WERI-Rb-1 (cell line): Measurements from ENCODE around the gene SRGAP3.

ENCODE experiments used
- DNase-seq: peaks from one replicate; pipeline ENCODE4 v3.0.0-alpha.2; 2020
- H3K27ac ChIP-seq: fragments of 250-450 bp; sonication (Bioruptor Pico); 2 replicates; pipeline ENCODE4 v1.5.1; 2020; ENCODE audit warnings: mild to moderate bottlenecking, moderate library complexity
- H3K27me3 ChIP-seq: fragments of 250-450 bp; sonication (Bioruptor Pico); 2 replicates; pipeline ENCODE4 v1.5.1; 2021; ENCODE audit warnings: mild to moderate bottlenecking, low read depth, moderate library complexity; ENCODE audit not compliant: insufficient read depth, severe bottlenecking
- H3K36me3 ChIP-seq: fragments of 250-450 bp; sonication (Bioruptor Pico); 2 replicates; pipeline ENCODE4 v1.5.1; 2020; ENCODE audit warnings: mild to moderate bottlenecking, moderate library complexity
- H3K4me3 ChIP-seq: 2 replicates; pipeline ENCODE4 v1.5.1; 2011; ENCODE audit warnings: low read depth, mild to moderate bottlenecking, control low read depth, low read length
- H3K9me3 ChIP-seq: fragments of 250-450 bp; sonication (Bioruptor Pico); 2 replicates; pipeline ENCODE4 v1.5.1; 2021; ENCODE audit warnings: mild to moderate bottlenecking, moderate library complexity; ENCODE audit not compliant: severe bottlenecking
- TF ChIP-seq, protein P1 (sequence below): IDR thresholded peaks from 2 replicates; pipeline ENCODE4 v1.5.1; 2011; ENCODE audit warnings: low read depth, mild to moderate bottlenecking, control low read depth, inconsistent platforms, low read length

SRGAP3 gene

DNA sequence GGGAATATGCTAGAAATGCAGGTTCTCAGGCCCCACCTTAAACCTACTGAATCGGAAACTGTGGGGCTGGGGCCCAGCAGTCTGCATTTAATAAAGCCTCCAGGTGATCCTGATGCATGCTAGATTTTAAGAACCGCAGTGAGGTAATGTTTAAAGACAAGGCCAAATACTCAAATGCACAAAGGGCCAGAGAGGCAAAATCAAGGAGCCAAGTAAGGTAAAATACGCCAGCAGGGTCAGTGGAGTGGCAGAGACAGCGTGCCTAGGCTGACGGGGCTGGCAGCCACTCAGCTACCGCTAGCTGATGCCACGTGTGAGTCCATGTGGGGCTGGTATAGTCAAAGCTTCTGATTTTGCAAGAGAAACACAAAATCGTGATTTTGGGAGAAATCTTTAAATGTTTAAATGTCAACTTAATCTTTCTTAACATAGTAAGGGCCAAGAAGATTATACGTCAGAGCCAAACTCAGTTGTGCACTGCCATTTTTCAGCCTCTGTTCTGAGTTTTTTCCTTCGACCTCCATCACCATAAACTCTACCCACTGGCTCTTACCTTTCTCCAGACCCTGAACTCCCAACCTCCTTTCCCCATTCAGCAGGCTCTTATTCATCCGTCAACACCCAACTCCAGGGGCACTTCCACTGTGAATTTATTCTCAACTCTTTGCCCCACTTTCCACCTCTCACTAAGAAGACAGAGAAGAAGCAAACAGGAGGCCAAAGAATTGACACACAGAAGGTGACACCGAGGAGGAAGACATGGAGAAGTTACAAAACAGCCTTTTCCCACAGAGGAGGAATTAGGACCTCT is 149.5 kb downstream of the SRGAP3 start:
- H3K36me3 ChIP-seq, result peaks cover 6% of the 10 kb centered on the region
- no peaks in the 10 kb centered on the region for H3K9me3 ChIP-seq
- TF ChIP-seq, protein P1, sequence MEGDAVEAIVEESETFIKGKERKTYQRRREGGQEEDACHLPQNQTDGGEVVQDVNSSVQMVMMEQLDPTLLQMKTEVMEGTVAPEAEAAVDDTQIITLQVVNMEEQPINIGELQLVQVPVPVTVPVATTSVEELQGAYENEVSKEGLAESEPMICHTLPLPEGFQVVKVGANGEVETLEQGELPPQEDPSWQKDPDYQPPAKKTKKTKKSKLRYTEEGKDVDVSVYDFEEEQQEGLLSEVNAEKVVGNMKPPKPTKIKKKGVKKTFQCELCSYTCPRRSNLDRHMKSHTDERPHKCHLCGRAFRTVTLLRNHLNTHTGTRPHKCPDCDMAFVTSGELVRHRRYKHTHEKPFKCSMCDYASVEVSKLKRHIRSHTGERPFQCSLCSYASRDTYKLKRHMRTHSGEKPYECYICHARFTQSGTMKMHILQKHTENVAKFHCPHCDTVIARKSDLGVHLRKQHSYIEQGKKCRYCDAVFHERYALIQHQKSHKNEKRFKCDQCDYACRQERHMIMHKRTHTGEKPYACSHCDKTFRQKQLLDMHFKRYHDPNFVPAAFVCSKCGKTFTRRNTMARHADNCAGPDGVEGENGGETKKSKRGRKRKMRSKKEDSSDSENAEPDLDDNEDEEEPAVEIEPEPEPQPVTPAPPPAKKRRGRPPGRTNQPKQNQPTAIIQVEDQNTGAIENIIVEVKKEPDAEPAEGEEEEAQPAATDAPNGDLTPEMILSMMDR, result no peak
- no peaks in the 10 kb centered on the region for H3K27me3 ChIP-seq
- H3K4me3 ChIP-seq, result no peak overlapping the region
- no peak for DNase-seq
- H3K27ac ChIP-seq, result no peak overlapping the region

- DNase-seq, result no peak
- Histone ChIP-seq H3K27me3 (no peaks in the 10 kb centered on the region), H3K9me3 (no peaks in the 10 kb centered on the region), H3K4me3 (no peak overlapping the region), H3K27ac (no peak overlapping the region), H3K36me3 (peaks cover 6% of the 10 kb centered on the region)
- TF ChIP-seq, protein P1, result no peak
Measured at GRCh38 chr3:9098716-9099675, 150.4 kb downstream of the SRGAP3 start.

DNA sequence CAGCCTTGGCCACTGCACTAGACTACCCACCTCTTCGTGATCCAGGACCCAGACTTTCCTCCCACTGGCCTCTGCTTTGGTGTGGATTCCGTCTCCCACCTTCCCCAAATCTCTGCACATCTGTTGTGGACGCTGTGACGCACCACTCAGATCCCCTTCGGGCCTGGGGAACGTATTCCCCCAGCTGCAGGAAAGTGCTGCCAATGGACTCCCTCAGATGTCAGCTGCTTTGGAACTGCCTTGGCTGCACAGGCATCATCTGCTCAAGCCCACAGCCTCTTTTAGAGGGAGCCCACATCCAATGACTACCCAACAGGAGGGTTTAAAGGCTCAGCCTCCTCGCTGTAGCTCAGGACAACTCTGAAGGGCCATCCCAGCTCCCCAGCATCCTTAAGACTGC is 152.0 kb downstream of the SRGAP3 start:
- Histone ChIP-seq H3K27me3 (no peaks in the 10 kb centered on the region), H3K9me3 (no peaks in the 10 kb centered on the region), H3K27ac (no peak overlapping the region), H3K4me3 (no peak overlapping the region), H3K36me3 (no peaks in the 10 kb centered on the region; the same call in 1 of the 2 replicates)
- no peak for DNase-seq
- TF ChIP-seq, protein P1, result no peak

GRCh38 chr3:9091486-9092235 is 157.8 kb downstream of the SRGAP3 start:
- Histone ChIP-seq H3K4me3 (no peak overlapping the region), H3K27ac (no peak overlapping the region)
- TF ChIP-seq, protein P1, result no peak

DNA sequence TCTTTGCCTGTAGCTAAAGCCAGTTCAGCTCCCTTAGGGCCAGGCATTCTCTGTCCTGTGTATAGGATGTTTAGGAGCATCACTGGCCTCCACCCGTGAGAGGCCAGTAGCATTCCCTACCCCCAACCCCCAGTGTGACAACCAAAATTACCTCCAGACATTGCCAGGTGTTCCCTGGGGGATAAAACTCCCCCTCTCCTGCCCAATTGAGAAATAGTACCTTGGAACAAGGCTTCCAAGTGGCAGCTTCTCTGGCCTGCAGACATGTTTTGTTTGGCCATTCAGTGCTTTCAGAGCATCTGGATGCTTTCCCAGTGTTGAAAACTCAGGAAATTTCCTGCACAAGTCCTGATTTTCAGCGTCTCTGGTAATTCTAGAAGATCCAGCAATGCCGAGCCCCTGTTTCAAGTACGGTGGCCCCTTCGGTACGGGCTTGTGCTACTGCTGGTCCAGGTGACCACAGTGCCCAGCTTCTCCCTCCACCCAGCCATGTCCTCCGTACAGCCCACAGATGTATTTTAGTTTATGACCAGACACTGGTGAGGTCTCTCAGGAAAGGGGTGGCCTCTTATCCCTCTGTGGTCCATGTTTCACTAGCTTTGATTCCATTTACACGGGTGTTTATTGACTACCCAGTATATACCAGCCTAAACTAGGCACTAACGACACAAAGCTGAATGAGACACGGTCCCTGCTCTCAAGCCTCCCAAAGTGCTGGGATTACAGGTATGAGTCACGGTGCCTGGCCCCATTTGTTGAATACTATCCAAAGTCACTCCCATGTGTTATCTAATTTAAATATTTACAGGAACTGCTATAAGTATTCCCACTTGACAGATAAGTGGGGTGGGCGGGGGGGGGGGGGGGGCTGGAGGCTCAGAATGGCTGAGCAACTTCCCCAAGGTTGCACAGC is 160.7 kb downstream of the SRGAP3 start:
- Histone ChIP-seq H3K36me3 (no peaks in the 10 kb centered on the region), H3K4me3 (no peak overlapping the region), H3K27me3 (no peaks in the 10 kb centered on the region), H3K27ac (no peak overlapping the region), H3K9me3 (no peaks in the 10 kb centered on the region)
- no peak for DNase-seq
- TF ChIP-seq, protein P1, result no peak

More at GRCh38 chr3:9091486-9092235, 157.8 kb downstream of the SRGAP3 start:
- H3K36me3 ChIP-seq, result no peaks in the 10 kb centered on the region
- H3K27me3 ChIP-seq, result no peaks in the 10 kb centered on the region
- no peak for DNase-seq
- no peaks in the 10 kb centered on the region for H3K9me3 ChIP-seq
